Measurements from ENCODE around the gene ADARB2.

The ADARB2 gene

DNA sequence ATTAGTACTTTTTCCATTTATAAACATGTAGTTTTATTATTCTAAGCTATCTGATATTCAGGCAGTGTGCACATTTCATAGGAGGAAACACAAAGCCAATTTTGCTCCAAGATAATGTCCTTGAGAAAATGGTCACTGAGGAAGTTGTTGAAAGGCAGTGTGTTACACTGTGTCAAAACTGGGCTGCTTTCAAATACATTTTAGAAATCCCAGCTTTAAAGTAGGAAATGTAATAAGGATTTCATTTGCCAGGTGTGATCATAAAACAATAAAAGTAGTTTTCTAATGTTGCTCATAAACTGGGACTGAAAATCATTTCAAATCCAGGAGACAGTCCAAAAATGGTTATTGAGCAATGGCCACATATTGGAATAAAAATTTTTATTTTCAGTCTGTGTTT is 601.1 kb downstream of the ADARB2 start:
- Histone ChIP-seq H3K4me1 (ENCODE audit: control insufficient read depth, low read length) (no peaks in the 10 kb centered on the region), H3K36me3 (ENCODE audit: control insufficient read depth, low read length) (no peaks in the 10 kb centered on the region; the same call in 1 of the 2 replicates), H3K27me3 (ENCODE audit: control insufficient read depth, low read length) (no peaks in the 10 kb centered on the region; the same call in 1 of the 2 replicates), H3F3A (ENCODE audit: control insufficient read depth, insufficient read depth) (no peaks in the 10 kb centered on the region), H3K9me3 (ENCODE audit: control insufficient read depth, insufficient read depth, low read length) (no peaks in the 10 kb centered on the region; the same call in 1 of the 2 replicates), H3K9me2 (replicated peaks; ENCODE audit: control insufficient read depth, low read length) (no peaks in the 10 kb centered on the region), H3K79me2 (ENCODE audit: control insufficient read depth, low read length) (no peaks in the 10 kb centered on the region), H4K20me1 (ENCODE audit: control insufficient read depth, insufficient read depth, low read depth, low read length) (no peaks in the 10 kb centered on the region), H3K27ac (ENCODE audit: low read depth, low read length) (no peak overlapping the region), H3K4me3 (ENCODE audit: low read length) (no peak overlapping the region), H3K4me2 (ENCODE audit: low read length) (no peak overlapping the region)
- TF ChIP-seq, protein P1, sequence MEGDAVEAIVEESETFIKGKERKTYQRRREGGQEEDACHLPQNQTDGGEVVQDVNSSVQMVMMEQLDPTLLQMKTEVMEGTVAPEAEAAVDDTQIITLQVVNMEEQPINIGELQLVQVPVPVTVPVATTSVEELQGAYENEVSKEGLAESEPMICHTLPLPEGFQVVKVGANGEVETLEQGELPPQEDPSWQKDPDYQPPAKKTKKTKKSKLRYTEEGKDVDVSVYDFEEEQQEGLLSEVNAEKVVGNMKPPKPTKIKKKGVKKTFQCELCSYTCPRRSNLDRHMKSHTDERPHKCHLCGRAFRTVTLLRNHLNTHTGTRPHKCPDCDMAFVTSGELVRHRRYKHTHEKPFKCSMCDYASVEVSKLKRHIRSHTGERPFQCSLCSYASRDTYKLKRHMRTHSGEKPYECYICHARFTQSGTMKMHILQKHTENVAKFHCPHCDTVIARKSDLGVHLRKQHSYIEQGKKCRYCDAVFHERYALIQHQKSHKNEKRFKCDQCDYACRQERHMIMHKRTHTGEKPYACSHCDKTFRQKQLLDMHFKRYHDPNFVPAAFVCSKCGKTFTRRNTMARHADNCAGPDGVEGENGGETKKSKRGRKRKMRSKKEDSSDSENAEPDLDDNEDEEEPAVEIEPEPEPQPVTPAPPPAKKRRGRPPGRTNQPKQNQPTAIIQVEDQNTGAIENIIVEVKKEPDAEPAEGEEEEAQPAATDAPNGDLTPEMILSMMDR (IDR thresholded peaks at IDR 0.05; ENCODE audit: low read depth, low read length, poor library complexity, severe bottlenecking): no peak
- no peak for TF ChIP-seq EZH2phosphoT487 (IDR thresholded peaks at IDR 0.05; ENCODE audit: borderline replicate concordance, low read length)

DNA sequence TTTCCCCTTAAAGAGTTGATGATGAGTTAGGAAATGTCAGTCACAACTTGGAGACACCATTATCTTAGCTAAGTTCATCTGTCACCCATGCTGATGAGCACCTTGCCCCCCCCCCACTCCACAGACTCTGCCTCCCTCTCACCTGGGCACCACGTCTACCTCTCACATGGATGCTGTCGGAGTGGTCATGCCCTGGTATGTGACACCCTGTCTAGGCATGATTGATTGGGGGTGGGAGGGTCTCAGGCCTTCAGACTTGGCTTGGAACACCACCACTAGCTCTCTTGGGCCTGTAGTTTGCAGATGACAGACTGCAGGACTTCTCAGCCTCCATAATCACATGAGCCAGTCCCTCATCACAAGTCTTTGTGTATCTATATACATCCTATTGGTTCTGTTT is 603.2 kb downstream of the ADARB2 start:
- H3K9me3 ChIP-seq (ENCODE audit: control insufficient read depth, insufficient read depth, low read length): no peaks in the 10 kb centered on the region; the same call in 1 of the 2 replicates
- no peaks in the 10 kb centered on the region for H3K79me2 ChIP-seq (ENCODE audit: control insufficient read depth, low read length)
- no peaks in the 10 kb centered on the region for H3F3A ChIP-seq (ENCODE audit: control insufficient read depth, insufficient read depth)
- no peaks in the 10 kb centered on the region for H4K20me1 ChIP-seq (ENCODE audit: control insufficient read depth, insufficient read depth, low read depth, low read length)
- H3K27me3 ChIP-seq (ENCODE audit: control insufficient read depth, low read length): no peaks in the 10 kb centered on the region
- TF ChIP-seq EZH2phosphoT487 (IDR thresholded peaks at IDR 0.05; ENCODE audit: borderline replicate concordance, low read length): no peak
- TF ChIP-seq, protein P1 (IDR thresholded peaks at IDR 0.05; ENCODE audit: low read depth, low read length, poor library complexity, severe bottlenecking): no peak
- no peak overlapping the region for H3K27ac ChIP-seq (ENCODE audit: low read depth, low read length)
- H3K4me2 ChIP-seq (ENCODE audit: low read length): no peak overlapping the region
- peaks cover 18% of the 10 kb centered on the region for H3K36me3 ChIP-seq (ENCODE audit: control insufficient read depth, low read length)
- no peak overlapping the region for H3K4me3 ChIP-seq (ENCODE audit: low read length)
- no peaks in the 10 kb centered on the region for H3K9me2 ChIP-seq (replicated peaks; ENCODE audit: control insufficient read depth, low read length)
- no peaks in the 10 kb centered on the region for H3K4me1 ChIP-seq (ENCODE audit: control insufficient read depth, low read length)

DNA sequence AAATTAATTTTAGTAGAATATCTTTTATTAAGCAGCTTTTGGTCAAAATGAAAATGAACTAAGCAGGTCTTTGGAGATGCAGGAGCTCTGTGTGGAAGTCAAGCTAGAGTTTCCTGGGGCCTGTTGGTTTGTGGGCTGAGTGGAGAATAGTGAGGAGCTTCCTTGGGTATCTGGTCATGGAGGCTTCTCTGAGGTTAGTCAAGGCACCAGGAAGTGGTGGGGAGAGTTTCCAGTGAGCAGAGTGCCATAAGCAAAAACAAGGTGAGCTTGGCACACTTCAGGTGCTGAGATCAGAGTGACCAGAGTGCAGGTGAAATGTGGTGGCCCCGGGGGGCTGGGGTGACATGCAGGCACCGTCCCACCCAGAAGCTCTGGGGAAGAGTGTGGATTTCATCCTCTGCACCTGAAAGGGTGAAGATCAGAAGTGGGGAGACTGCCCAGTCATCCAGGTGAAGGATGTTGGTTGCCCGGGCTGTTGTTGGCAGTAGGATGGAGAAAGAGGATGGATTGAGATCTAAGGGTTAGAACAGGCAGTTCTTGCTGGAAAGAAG is 603.8 kb downstream of the ADARB2 start:
- Histone ChIP-seq H3K4me1 (ENCODE audit: control insufficient read depth, low read length) (no peaks in the 10 kb centered on the region), H3F3A (ENCODE audit: control insufficient read depth, insufficient read depth) (no peaks in the 10 kb centered on the region), H3K27me3 (ENCODE audit: control insufficient read depth, low read length) (no peaks in the 10 kb centered on the region), H3K27ac (ENCODE audit: low read depth, low read length) (no peak overlapping the region), H3K4me2 (ENCODE audit: low read length) (no peak overlapping the region), H3K4me3 (ENCODE audit: low read length) (no peak overlapping the region), H3K36me3 (ENCODE audit: control insufficient read depth, low read length) (peaks cover 24% of the 10 kb centered on the region), H3K9me3 (ENCODE audit: control insufficient read depth, insufficient read depth, low read length) (no peaks in the 10 kb centered on the region; the same call in 1 of the 2 replicates), H4K20me1 (ENCODE audit: control insufficient read depth, insufficient read depth, low read depth, low read length) (no peaks in the 10 kb centered on the region), H3K79me2 (ENCODE audit: control insufficient read depth, low read length) (no peaks in the 10 kb centered on the region), H3K9me2 (replicated peaks; ENCODE audit: control insufficient read depth, low read length) (no peaks in the 10 kb centered on the region)
- TF ChIP-seq EZH2phosphoT487 (IDR thresholded peaks at IDR 0.05; ENCODE audit: borderline replicate concordance, low read length): no peak
- TF ChIP-seq, protein P1 (IDR thresholded peaks at IDR 0.05; ENCODE audit: low read depth, low read length, poor library complexity, severe bottlenecking): no peak

Measured in DOHH2 (cell line).